ENCODE measurements around the gene PBXIP1.
A peak's percentile ranks its signal among the peaks of the same experiment; 100 is the strongest.
"Not testable (repeated sequence)": the region's sequence is repeated elsewhere in the genome, so short reads cannot be mapped to it uniquely, and the experiment has no call there.

PBXIP1 gene

GRCh38 chr1:154908937-154909336 is 47.0 kb downstream of the PBXIP1 start:
- H3K4me3 ChIP-seq (replicated peaks; ENCODE audit: low read depth, low read length): no peak overlapping the region
- no peak for DNase-seq (ENCODE audit: low read depth)
- no peak for TF ChIP-seq CTCF (IDR thresholded peaks at IDR 0.05; ENCODE audit: low read length, missing control alignments)

GRCh38 chr1:154908129-154908528 is 47.8 kb downstream of the PBXIP1 start:
- DNase-seq (ENCODE audit: low read depth); H3K4me3 ChIP-seq (replicated peaks; ENCODE audit: low read depth, low read length): not testable (repeated sequence)

GRCh38 chr1:154906621-154907081 is 49.2 kb downstream of the PBXIP1 start:
- peak; percentile 43 for TF ChIP-seq CTCF (IDR thresholded peaks at IDR 0.05; ENCODE audit: low read length, missing control alignments)
- DNase-seq (ENCODE audit: low read depth): peak; percentile 23
- H3K4me3 ChIP-seq (replicated peaks; ENCODE audit: low read depth, low read length): no peak overlapping the region

- H3K4me3 ChIP-seq (replicated peaks; ENCODE audit: low read depth, low read length): no peak overlapping the region
- TF ChIP-seq CTCF (IDR thresholded peaks at IDR 0.05; ENCODE audit: low read length, missing control alignments): no peak
- no peak for DNase-seq (ENCODE audit: low read depth)
These were observed 52.8 kb downstream of the PBXIP1 start for GRCh38 chr1:154902938-154903566.

GRCh38 chr1:154901591-154901990 is 54.3 kb downstream of the PBXIP1 start:
- DNase-seq (ENCODE audit: low read depth): no peak
- no peak for TF ChIP-seq CTCF (IDR thresholded peaks at IDR 0.05; ENCODE audit: low read length, missing control alignments)
- H3K4me3 ChIP-seq (replicated peaks; ENCODE audit: low read depth, low read length): no peak overlapping the region

- no peak overlapping the region for H3K4me3 ChIP-seq (replicated peaks; ENCODE audit: low read depth, low read length)
- DNase-seq (ENCODE audit: low read depth): no peak
- TF ChIP-seq CTCF (IDR thresholded peaks at IDR 0.05; ENCODE audit: low read length, missing control alignments): no peak
These were observed 56.9 kb downstream of the PBXIP1 start for GRCh38 chr1:154899041-154899440.

- no peak for TF ChIP-seq CTCF (IDR thresholded peaks at IDR 0.05; ENCODE audit: low read length, missing control alignments)
- H3K4me3 ChIP-seq (replicated peaks; ENCODE audit: low read depth, low read length): no peak overlapping the region
- no peak for DNase-seq (ENCODE audit: low read depth)
These were observed 59.1 kb downstream of the PBXIP1 start for GRCh38 chr1:154896771-154897286.
